Subcutaneous abdominal adipose tissue (tissue), 5 donors: Measurements from ENCODE around the gene ERC1.

ENCODE experiments used
- H3K27ac ChIP-seq: one replicate; pipeline ENCODE4 v1.7.0; 2013; ENCODE audit warnings: low read depth, mild to moderate bottlenecking, inconsistent platforms, low read length, moderate library complexity
- H3K27me3 ChIP-seq, 5 donors: one replicate each; pipeline ENCODE4 v1.7.0; 2013; ENCODE audit warnings: low read length in 5 of 5, inconsistent platforms in 1 of 5; ENCODE audit not compliant: control insufficient read depth in 5 of 5, insufficient read depth in 4 of 5
- H3K36me3 ChIP-seq, 5 donors: one replicate each; pipeline ENCODE4 v1.7.0; 2013; ENCODE audit warnings: low read length in 5 of 5; ENCODE audit not compliant: control insufficient read depth in 5 of 5, insufficient read depth in 5 of 5
- H3K4me1 ChIP-seq, 5 donors: one replicate each; pipeline ENCODE4 v1.7.0; 2013; ENCODE audit warnings: low read length in 5 of 5, mild to moderate bottlenecking in 3 of 5, moderate library complexity in 1 of 5; ENCODE audit not compliant: control insufficient read depth in 5 of 5, insufficient read depth in 5 of 5
- H3K4me3 ChIP-seq, 5 donors: one replicate each; pipeline ENCODE4 v1.7.0; 2013; ENCODE audit warnings: low read length in 5 of 5, low read depth in 1 of 5
- H3K9ac ChIP-seq, 5 donors: one replicate each; pipeline ENCODE4 v1.7.0; 2013; ENCODE audit warnings: low read length in 5 of 5, mild to moderate bottlenecking in 4 of 5, moderate library complexity in 3 of 5
- H3K9me3 ChIP-seq, 5 donors: one replicate each; pipeline ENCODE4 v1.7.0; 2013; ENCODE audit warnings: low read length in 5 of 5; ENCODE audit not compliant: control insufficient read depth in 5 of 5
- donor health status: healthy.
- donor health status: healthy.
- donor health status: healthy.
- donor health status: healthy.
- donor health status: healthy.

Gene ERC1

GRCh38 chr12:979349-979748 is 11.7 kb upstream of the ERC1 start:
- H3K27ac ChIP-seq: no peak overlapping the region
- no peaks in the 10 kb centered on the region for H3K9me3 ChIP-seq
- peaks cover 0 to 2% (median 0%) of the 10 kb centered on the region in 5 donors for H3K36me3 ChIP-seq
- no peak overlapping the region for H3K9ac ChIP-seq
- peaks cover 0 to 5% (median 3%) of the 10 kb centered on the region in 5 donors for H3K4me1 ChIP-seq
- H3K4me3 ChIP-seq: no peak overlapping the region
- no peaks in the 10 kb centered on the region for H3K27me3 ChIP-seq

DNA sequence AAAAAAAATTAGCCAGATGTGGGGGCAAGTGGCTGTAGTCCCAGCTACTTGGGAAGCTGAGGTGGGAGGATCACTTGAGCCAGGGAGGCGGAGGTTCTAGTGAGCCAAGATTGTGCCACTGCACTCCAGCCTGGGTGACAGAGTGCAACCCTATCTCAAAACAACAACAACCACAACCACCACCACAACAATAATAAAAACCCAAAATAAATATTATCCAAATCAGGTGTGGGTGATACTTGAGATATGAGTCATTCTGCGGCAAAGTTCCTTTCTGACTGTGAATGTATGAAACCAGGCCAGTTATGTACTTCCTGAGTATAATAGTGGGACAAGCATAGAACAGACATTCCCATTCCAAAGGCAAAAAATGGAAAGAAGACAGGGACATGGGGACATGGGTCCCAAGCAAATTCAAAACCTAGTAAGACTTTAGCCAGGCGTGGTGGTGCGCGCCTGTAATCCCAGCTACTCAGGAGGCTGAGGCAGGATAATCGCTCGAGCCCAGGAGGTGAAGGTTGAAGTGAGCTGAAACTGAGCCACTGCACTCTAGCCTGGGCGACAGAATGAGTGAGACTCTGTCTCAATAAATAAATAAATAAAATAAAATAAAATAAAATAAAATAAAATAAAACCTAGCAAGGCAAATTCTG is 9.7 kb upstream of the ERC1 start:
- no peaks in the 10 kb centered on the region for H3K9me3 ChIP-seq
- no peaks in the 10 kb centered on the region for H3K27me3 ChIP-seq
- peaks cover 0 to 2% (median 0%) of the 10 kb centered on the region in 5 donors for H3K36me3 ChIP-seq
- H3K4me1 ChIP-seq: peaks cover 0 to 5% (median 3%) of the 10 kb centered on the region in 5 donors
- H3K4me3 ChIP-seq: no peak overlapping the region
- H3K27ac ChIP-seq: no peak overlapping the region
- no peak overlapping the region for H3K9ac ChIP-seq

GRCh38 chr12:981961-982360 is 9.1 kb upstream of the ERC1 start:
- H3K4me3 ChIP-seq: no peak overlapping the region
- no peak overlapping the region for H3K27ac ChIP-seq
- H3K9me3 ChIP-seq: no peaks in the 10 kb centered on the region
- H3K9ac ChIP-seq: peak overlapping the region in 1 of 5 donors; percentile 32
- H3K27me3 ChIP-seq: no peaks in the 10 kb centered on the region
- no peaks in the 10 kb centered on the region for H3K36me3 ChIP-seq
- peaks cover 0 to 5% (median 3%) of the 10 kb centered on the region in 5 donors for H3K4me1 ChIP-seq

DNA sequence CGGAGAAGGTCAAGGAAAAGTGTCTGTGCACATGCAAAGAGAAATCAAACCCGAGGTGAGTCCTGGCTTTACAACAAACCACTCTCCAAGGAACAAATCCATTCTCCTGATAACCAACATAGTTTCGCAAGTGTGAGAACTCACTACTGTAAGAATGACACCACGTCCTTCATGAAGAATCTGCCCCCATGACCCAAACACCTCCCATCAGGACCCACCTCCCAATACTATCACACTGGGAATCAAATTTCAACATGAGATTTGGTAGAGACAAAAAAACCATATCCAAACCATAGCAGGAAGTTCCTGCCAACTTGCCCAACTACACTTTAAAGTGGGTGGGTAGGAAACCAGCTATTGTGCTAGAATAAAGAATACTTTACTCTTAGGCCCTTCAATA is 2.4 kb upstream of the ERC1 start:
- peaks cover 3 to 36% (median 35%) of the 10 kb centered on the region in 5 donors for H3K4me1 ChIP-seq
- H3K4me3 ChIP-seq: no peak overlapping the region
- H3K9me3 ChIP-seq: no peaks in the 10 kb centered on the region
- no peaks in the 10 kb centered on the region for H3K36me3 ChIP-seq
- no peaks in the 10 kb centered on the region for H3K27me3 ChIP-seq
- H3K27ac ChIP-seq: no peak overlapping the region
- H3K9ac ChIP-seq: peak overlapping the region in 2 of 5 donors; percentile 77 to 92

DNA sequence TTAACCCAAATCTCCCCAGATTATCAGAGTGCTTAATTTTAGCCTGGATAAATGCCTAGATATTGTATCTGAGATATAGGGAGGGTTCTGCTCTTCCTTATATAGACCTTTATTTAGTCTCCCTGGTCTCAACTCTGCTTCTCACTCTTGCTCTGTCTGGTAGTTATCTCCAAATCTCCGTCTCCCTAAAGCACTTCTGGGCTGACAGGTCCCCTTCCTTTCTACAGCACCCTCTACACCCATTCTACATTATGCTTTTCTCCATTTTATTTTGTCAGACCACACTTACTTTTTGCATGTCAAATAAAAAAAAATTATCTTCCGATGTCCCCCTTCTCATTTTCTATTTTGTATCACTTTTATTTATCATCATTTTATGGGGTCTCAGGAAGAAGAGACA is 2.0 kb upstream of the ERC1 start:
- Histone ChIP-seq H3K9me3 (no peaks in the 10 kb centered on the region), H3K9ac (peak overlapping the region in 3 of 5 donors; percentile 77 to 95 (median 92)), H3K36me3 (no peaks in the 10 kb centered on the region), H3K4me1 (peaks cover 3 to 36% (median 35%) of the 10 kb centered on the region in 5 donors), H3K27ac (peak overlapping the region; percentile 96), H3K27me3 (no peaks in the 10 kb centered on the region), H3K4me3 (peak overlapping the region in 2 of 5 donors; percentile 77 to 85)

DNA sequence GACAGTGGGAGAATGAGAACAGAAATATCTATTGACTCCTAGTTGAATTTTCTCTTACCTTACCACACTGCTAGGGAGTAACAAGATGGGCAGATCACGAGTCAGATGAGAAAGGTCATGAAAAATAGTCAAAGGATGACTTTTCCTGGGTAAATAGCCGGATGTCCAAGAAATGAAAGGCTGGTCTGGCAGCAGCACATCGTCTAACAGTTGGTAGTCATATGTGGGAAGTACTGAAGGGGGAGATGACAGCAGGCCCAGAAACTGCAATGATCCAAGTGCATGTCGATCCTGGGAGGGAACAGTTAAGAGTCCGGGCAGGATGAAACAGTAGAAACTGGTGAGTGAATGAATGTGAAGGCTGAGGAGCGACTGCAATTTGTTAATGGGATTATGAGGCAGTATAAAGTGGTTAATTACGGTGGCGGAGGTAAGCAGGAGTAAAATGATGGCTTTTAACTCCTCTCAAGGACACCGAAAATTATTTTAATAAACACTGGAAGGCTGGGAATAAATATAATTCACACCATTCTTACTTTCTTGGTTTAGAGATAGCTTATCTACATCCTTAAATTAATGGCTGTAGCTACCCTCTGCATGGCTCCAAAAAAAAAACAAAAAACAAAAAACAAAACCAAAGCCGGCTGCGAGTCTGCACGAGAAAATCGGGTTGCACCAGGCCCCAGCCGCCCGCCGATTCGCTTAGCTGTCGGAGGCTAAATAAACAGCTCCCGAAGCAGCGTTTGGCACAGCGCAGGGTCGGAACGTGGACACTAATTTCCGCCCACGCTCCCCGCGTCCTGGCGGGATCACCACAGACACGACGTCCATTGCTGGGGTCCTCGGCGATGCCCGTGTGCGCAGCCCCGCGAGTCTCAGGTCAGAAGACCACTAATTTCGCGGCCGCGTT is 1.0 kb upstream of the ERC1 start:
- Histone ChIP-seq H3K9me3 (no peaks in the 10 kb centered on the region), H3K27ac (peak overlapping the region; percentile 96), H3K9ac (peak overlapping the region; percentile 6 to 95 (median 92)), H3K4me3 (peak overlapping the region; percentile 77 to 88 (median 85)), H3K4me1 (peaks cover 3 to 36% (median 35%) of the 10 kb centered on the region in 5 donors), H3K27me3 (no peaks in the 10 kb centered on the region), H3K36me3 (no peaks in the 10 kb centered on the region)

GRCh38 chr12:991350-992333 is 619 bp downstream of the ERC1 start:
- Histone ChIP-seq H3K27me3 (no peaks in the 10 kb centered on the region), H3K9ac (peak overlapping the region; percentile 4 to 88 (median 83)), H3K27ac (peak overlapping the region; percentile 83), H3K4me3 (peak overlapping the region; percentile 68 to 88 (median 77)), H3K4me1 (peaks cover 3 to 36% (median 35%) of the 10 kb centered on the region in 5 donors), H3K36me3 (no peaks in the 10 kb centered on the region), H3K9me3 (no peaks in the 10 kb centered on the region)

DNA sequence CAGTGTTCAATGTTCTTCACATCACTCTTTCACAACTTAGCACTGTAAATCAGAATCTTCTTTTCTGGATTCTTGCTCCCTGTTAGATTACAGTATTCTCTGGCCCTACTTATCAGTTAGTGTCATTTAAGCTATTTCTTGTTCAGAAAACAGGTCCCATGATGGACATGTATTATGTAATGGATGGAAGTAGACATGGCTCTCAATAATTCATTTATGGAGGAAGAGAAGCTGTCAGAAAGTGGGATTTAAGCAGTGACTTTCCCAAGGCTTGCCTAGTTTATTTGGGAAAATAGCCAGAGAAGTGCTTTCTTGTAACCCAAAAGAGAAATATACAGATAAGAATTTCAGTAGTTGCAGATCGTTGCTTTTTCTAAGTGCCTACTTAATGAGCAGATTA is 1.6 kb downstream of the ERC1 start:
- Histone ChIP-seq H3K9me3 (no peaks in the 10 kb centered on the region), H3K36me3 (no peaks in the 10 kb centered on the region), H3K4me3 (peak overlapping the region in 1 of 5 donors; percentile 88), H3K4me1 (peaks cover 3 to 39% (median 35%) of the 10 kb centered on the region in 5 donors), H3K27me3 (no peaks in the 10 kb centered on the region), H3K9ac (peak overlapping the region in 2 of 5 donors; percentile 11 to 83), H3K27ac (peak overlapping the region; percentile 83)

DNA sequence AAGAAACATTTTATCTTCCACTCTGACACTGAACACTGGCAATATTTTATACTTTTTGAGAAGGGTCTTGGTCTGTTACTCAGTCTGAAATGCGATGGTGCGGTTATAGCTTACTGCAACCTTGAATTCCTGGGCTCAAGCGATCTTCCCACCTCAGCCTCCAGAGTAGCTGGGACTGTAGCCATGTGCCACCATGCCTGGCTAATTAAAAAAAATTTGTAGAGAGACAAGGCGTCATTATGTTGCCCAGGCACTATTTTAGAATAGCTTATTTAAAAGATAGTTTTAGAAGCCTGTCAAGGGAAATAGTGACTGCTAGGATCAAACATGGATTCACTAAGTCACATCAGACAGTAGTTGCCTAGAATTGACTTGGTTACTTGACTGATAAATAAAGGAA is 5.9 kb downstream of the ERC1 start:
- Histone ChIP-seq H3K27ac (no peak overlapping the region), H3K9me3 (no peaks in the 10 kb centered on the region), H3K4me3 (no peak overlapping the region), H3K4me1 (peaks cover 0 to 13% (median 11%) of the 10 kb centered on the region in 5 donors), H3K9ac (no peak overlapping the region), H3K36me3 (peaks cover 0 to 3% (median 0%) of the 10 kb centered on the region in 5 donors), H3K27me3 (no peaks in the 10 kb centered on the region)
